ENCODE data around the gene INPP1. TPM values are rescaled to one million over a fixed set of nuclear protein-coding genes. Genes with fewer than 3 reads are reported as not detected.

Gene INPP1
- total RNA-seq, 4 donors from 2014 or later: 5.6 to 9.9 (median 8.0) TPM

- Histone ChIP-seq H3K36me3 (peaks cover 0 to 28% of the 10 kb centered on the region in 2 donors), H3K27ac (no peak overlapping the region), H3K27me3 (no peaks in the 10 kb centered on the region), H3K4me1 (peaks cover 0 to under 1% of the 10 kb centered on the region in 2 donors), H3K4me3 (no peak overlapping the region), H3K9me3 (no peaks in the 10 kb centered on the region)
- TF ChIP-seq, protein P1, sequence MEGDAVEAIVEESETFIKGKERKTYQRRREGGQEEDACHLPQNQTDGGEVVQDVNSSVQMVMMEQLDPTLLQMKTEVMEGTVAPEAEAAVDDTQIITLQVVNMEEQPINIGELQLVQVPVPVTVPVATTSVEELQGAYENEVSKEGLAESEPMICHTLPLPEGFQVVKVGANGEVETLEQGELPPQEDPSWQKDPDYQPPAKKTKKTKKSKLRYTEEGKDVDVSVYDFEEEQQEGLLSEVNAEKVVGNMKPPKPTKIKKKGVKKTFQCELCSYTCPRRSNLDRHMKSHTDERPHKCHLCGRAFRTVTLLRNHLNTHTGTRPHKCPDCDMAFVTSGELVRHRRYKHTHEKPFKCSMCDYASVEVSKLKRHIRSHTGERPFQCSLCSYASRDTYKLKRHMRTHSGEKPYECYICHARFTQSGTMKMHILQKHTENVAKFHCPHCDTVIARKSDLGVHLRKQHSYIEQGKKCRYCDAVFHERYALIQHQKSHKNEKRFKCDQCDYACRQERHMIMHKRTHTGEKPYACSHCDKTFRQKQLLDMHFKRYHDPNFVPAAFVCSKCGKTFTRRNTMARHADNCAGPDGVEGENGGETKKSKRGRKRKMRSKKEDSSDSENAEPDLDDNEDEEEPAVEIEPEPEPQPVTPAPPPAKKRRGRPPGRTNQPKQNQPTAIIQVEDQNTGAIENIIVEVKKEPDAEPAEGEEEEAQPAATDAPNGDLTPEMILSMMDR (IDR thresholded peaks at IDR 0.05 in 4 of 5, conservative IDR thresholded peaks at IDR 0.05 in 1 of 5): no peak
- TF ChIP-seq POLR2A (IDR thresholded peaks at IDR 0.05): no peak
- ATAC-seq: no peak
- in situ Hi-C loops (cut with MboI; ENCODE audit: low sequenced_read_pairs in 4 of 4): loop anchor here in 1 of 4 donors (25.0 kb wide), 1 partner anchor 278 kb away; no protein-coding TSS in a partner anchor
- intact Hi-C loops (cut with DNase I; ENCODE audit: low total_unique reads): no loop called here
- DNase-seq: no peak
Measured at GRCh38 chr2:190365499-190366204, 22.3 kb downstream of the INPP1 start.

GRCh38 chr2:190366248-190366753 is 22.9 kb downstream of the INPP1 start:
- Histone ChIP-seq H3K27me3 (no peaks in the 10 kb centered on the region), H3K9me3 (no peaks in the 10 kb centered on the region), H3K4me3 (no peak overlapping the region), H3K27ac (no peak overlapping the region), H3K36me3 (peaks cover 0 to 34% of the 10 kb centered on the region in 2 donors), H3K4me1 (no peaks in the 10 kb centered on the region)
- in situ Hi-C loops (cut with MboI; ENCODE audit: low sequenced_read_pairs in 4 of 4) (loop anchor here in 1 of 4 donors (25.0 kb wide), 1 partner anchor 279 kb away; no protein-coding TSS in a partner anchor), intact Hi-C loops (cut with DNase I; ENCODE audit: low total_unique reads) (no loop called here)
- no peak for TF ChIP-seq POLR2A (IDR thresholded peaks at IDR 0.05)
- TF ChIP-seq, protein P1 (IDR thresholded peaks at IDR 0.05 in 4 of 5, conservative IDR thresholded peaks at IDR 0.05 in 1 of 5): no peak
- ATAC-seq (no peak), DNase-seq (no peak)

DNA sequence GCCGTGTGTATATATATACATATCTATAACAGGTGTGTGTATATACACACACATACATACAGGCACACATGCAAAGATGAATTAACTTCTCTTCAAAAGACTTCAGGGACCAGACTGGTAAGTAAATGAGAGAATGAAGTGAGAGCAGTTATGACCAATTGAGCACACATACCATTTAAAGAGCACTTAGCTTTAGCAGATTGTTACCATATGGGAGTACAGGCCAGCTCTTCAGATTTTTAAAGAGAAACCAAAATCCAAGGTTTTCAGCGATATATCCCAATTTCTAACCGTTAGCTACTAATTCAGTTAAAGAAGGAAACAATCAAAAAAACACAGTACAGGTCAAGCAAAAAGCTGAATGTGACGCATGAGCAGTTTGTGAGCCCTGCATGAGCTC is 23.7 kb downstream of the INPP1 start:
- in situ Hi-C loops (cut with MboI; ENCODE audit: low sequenced_read_pairs in 4 of 4) (loop anchor here in 1 of 4 donors (25.0 kb wide), 1 partner anchor 280 kb away; no protein-coding TSS in a partner anchor), intact Hi-C loops (cut with DNase I; ENCODE audit: low total_unique reads) (no loop called here)
- TF ChIP-seq, protein P1 (IDR thresholded peaks at IDR 0.05 in 4 of 5, conservative IDR thresholded peaks at IDR 0.05 in 1 of 5): no peak
- no peak for TF ChIP-seq POLR2A (IDR thresholded peaks at IDR 0.05)
- no peak overlapping the region for H3K4me3 ChIP-seq
- no peak for DNase-seq
- H3K9me3 ChIP-seq: no peaks in the 10 kb centered on the region
- peaks cover 0 to 34% of the 10 kb centered on the region in 2 donors for H3K36me3 ChIP-seq
- peaks cover 0 to 2% of the 10 kb centered on the region in 2 donors for H3K4me1 ChIP-seq
- no peak for ATAC-seq
- H3K27me3 ChIP-seq: no peaks in the 10 kb centered on the region
- no peak overlapping the region for H3K27ac ChIP-seq

DNA sequence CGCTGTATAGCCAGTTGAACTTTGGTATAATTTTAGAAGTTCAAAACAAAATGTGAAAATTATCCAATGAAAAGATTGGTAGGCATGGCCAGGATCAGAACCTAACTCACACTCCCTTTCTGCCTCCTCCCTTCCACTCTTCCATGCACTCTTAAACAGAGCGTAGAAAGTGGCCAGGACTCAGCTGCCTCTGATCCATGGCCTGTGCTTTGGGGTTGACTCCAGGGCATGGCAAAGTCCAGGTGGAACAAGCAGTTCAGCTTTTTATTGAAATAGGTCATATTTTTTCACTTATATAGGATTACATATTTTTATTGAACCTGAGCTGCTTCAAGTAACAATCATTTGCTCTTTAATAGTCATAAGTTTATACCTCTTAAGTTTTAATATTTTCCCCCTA is 26.2 kb downstream of the INPP1 start:
- TF ChIP-seq, protein P1 (IDR thresholded peaks at IDR 0.05 in 4 of 5, conservative IDR thresholded peaks at IDR 0.05 in 1 of 5): no peak
- TF ChIP-seq POLR2A (IDR thresholded peaks at IDR 0.05): no peak
- H3K27me3 ChIP-seq: no peaks in the 10 kb centered on the region
- no peak overlapping the region for H3K4me3 ChIP-seq
- H3K27ac ChIP-seq: no peak overlapping the region
- DNase-seq: no peak
- peaks cover 0 to 4% of the 10 kb centered on the region in 2 donors for H3K4me1 ChIP-seq
- no peak for ATAC-seq
- H3K36me3 ChIP-seq: peaks cover 0 to 34% of the 10 kb centered on the region in 2 donors
- no peaks in the 10 kb centered on the region for H3K9me3 ChIP-seq
- intact Hi-C loops (cut with DNase I; ENCODE audit: low total_unique reads) (loop anchor here (2.0 kb wide), 1 partner anchor 25 kb away; no protein-coding TSS in a partner anchor), in situ Hi-C loops (cut with MboI; ENCODE audit: low sequenced_read_pairs in 4 of 4) (loop anchor here in 3 of 4 donors (5.0 to 25.0 kb wide), 4 partner anchors 45 to 285 kb away; no protein-coding TSS in a partner anchor)

All from gastrocnemius medialis (tissue), 4 donors.